PFSK-1 (cell line): ENCODE measurements around the gene FBXO27.

Source experiments
- FOXP2 ChIP-seq: optimal IDR thresholded peaks from 2 replicates; pipeline ENCODE3; 2011; ENCODE audit warnings: borderline replicate concordance, control low read depth, inconsistent platforms; ENCODE audit not compliant: insufficient read depth; ENCODE audit errors: extremely low read length, extremely low read depth
- POLR2AphosphoS5 ChIP-seq: IDR thresholded peaks from 2 replicates; pipeline ENCODE4 v1.6.1; 2012; ENCODE audit warnings: low read depth, mild to moderate bottlenecking, control low read depth, low read length, moderate library complexity
- REST ChIP-seq, 2 experiments: IDR thresholded peaks; 2 replicates each; pipeline versions ENCODE4 v1.6.1 to v1.8.0; 2011 to 2012; ENCODE audit warnings: low read depth in 2 of 2, low read length in 2 of 2, control low read depth in 1 of 2, inconsistent platforms in 1 of 2, mild to moderate bottlenecking in 1 of 2, moderate library complexity in 1 of 2; ENCODE audit not compliant: insufficient read depth in 1 of 2
- SIN3A ChIP-seq: IDR thresholded peaks from 2 replicates; pipeline ENCODE4 v1.6.1; 2012; ENCODE audit warnings: mild to moderate bottlenecking, low read length, moderate library complexity, borderline replicate concordance; ENCODE audit not compliant: insufficient read depth
- TAF1 ChIP-seq: IDR thresholded peaks from 2 replicates; pipeline ENCODE4 v1.6.1; 2012; ENCODE audit warnings: low read length, control low read depth, borderline replicate concordance; ENCODE audit not compliant: insufficient read depth

Gene FBXO27

GRCh38 chr19:38980583-38981374 lies 51.6 kb downstream of the FBXO27 start:
- TF ChIP-seq FOXP2 = no peak
- no peak for TF ChIP-seq TAF1
- TF ChIP-seq REST (IDR thresholded peaks at IDR 0.05; ENCODE audit: insufficient read depth in 1 of 2, low read depth in 2 of 2, low read length in 2 of 2) = no peak
- no peak for TF ChIP-seq SIN3A
- TF ChIP-seq POLR2AphosphoS5 = no peak

- TF ChIP-seq TAF1 (no peak), FOXP2 (no peak), REST (IDR thresholded peaks at IDR 0.05; ENCODE audit: insufficient read depth in 1 of 2, low read depth in 2 of 2, low read length in 2 of 2) (no peak), POLR2AphosphoS5 (no peak), SIN3A (no peak)
Observed at GRCh38 chr19:38979812-38980211, 52.5 kb downstream of the FBXO27 start.

- TF ChIP-seq POLR2AphosphoS5 (no peak), TAF1 (no peak), REST (IDR thresholded peaks at IDR 0.05; ENCODE audit: insufficient read depth in 1 of 2, low read depth in 2 of 2, low read length in 2 of 2) (no peak), SIN3A (no peak), FOXP2 (no peak)
Observed at GRCh38 chr19:38978326-38978689, 54.0 kb downstream of the FBXO27 start.

GRCh38 chr19:38977445-38978325 lies 54.7 kb downstream of the FBXO27 start:
- no peak for TF ChIP-seq FOXP2
- no peak for TF ChIP-seq SIN3A
- TF ChIP-seq REST (IDR thresholded peaks at IDR 0.05; ENCODE audit: insufficient read depth in 1 of 2, low read depth in 2 of 2, low read length in 2 of 2) = no peak
- TF ChIP-seq TAF1 = no peak
- TF ChIP-seq POLR2AphosphoS5 = no peak
